ENCODE data around the gene BRMS1L. TPM values are rescaled to one million over a fixed set of nuclear protein-coding genes. Genes with fewer than 3 reads are reported as not detected.

Gene BRMS1L
- polyA plus RNA-seq, 2 of the 4 experiments (the other 2 are of a cell fraction), result 17.0 to 18.1 TPM

DNA sequence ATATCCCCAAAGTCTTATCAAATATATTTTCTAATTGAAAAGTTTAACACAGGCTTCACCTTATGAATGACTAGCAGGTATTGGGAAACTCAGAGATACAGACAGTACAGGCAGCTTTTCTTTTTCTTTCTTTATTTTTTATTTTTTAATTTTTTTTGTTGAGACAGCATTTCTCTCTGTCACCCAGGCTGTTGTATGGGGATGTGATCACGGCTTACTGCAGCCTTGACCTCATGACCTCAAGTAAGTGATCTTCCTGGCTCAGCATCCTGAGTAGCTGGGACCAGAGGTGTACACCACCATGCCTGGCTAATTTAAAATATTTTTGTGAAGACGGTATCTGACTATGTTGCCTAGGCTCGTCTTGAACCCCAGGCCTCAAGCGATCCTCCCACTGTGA, 85.0 kb downstream of the BRMS1L start:
- no peak overlapping the region for H3K27ac ChIP-seq
- ATAC-seq (no peak), FAIRE-seq (no peak), DNase-seq (ENCODE audit: low read depth in 1 of 2, low spot score in 1 of 2) (no peak)
- H3K4me3 ChIP-seq, result no peak overlapping the region
- ChIA-PET CTCF (no interaction called here), POLR2A (no interaction called here)
- H3K9me3 ChIP-seq, result no peaks in the 10 kb centered on the region
- WGBS (ENCODE audit: missing lambda C conversion rate), result 66% methylated on average over 4 of the region's 4 CpGs
- no peaks in the 10 kb centered on the region for H3K4me1 ChIP-seq
- peak; percentile 44 for TF ChIP-seq MAFK (IDR thresholded peaks at IDR 0.05; ENCODE audit: partially characterized antibody)
- 0 out of 2 replicates have a peak, but pooled peaks have one; percentile 9 for TF ChIP-seq POLR2A (IDR thresholded peaks at IDR 0.05; ENCODE audit: low read length)
- no peak for TF ChIP-seq NFE2L2 (conservative IDR thresholded peaks at IDR 0.05; ENCODE audit: low read length)
- no peak overlapping the region for H3K4me2 ChIP-seq

GRCh38 chr14:35915185-35915584, 89.0 kb downstream of the BRMS1L start:
- ChIA-PET POLR2A (no interaction called here), CTCF (no interaction called here)
- H3K9me3 ChIP-seq, result 0 out of 3 replicates have a peak, but pooled peaks cover 4% of the 10 kb centered on the region
- FAIRE-seq (no peak), DNase-seq (ENCODE audit: low read depth in 1 of 2, low spot score in 1 of 2) (no peak), ATAC-seq (no peak)
- WGBS (ENCODE audit: missing lambda C conversion rate), result 61% methylated on average over 4 of the region's 4 CpGs
- H3K27ac ChIP-seq, result no peak overlapping the region
- no peaks in the 10 kb centered on the region for H3K4me1 ChIP-seq
- no peak for TF ChIP-seq SREBF2 (IDR thresholded peaks at IDR 0.05)
- no peak for TF ChIP-seq NPAS2 (CRISPR knock-in tag; IDR thresholded peaks at IDR 0.05; ENCODE audit: borderline replicate concordance)
- TF ChIP-seq, protein P1, sequence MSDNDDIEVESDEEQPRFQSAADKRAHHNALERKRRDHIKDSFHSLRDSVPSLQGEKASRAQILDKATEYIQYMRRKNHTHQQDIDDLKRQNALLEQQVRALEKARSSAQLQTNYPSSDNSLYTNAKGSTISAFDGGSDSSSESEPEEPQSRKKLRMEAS (IDR thresholded peaks at IDR 0.05), result no peak
- no peak for TF ChIP-seq HEYL (CRISPR knock-in tag; IDR thresholded peaks at IDR 0.05)
- no peak overlapping the region for H3K4me2 ChIP-seq
- H3K4me3 ChIP-seq, result no peak overlapping the region

DNA sequence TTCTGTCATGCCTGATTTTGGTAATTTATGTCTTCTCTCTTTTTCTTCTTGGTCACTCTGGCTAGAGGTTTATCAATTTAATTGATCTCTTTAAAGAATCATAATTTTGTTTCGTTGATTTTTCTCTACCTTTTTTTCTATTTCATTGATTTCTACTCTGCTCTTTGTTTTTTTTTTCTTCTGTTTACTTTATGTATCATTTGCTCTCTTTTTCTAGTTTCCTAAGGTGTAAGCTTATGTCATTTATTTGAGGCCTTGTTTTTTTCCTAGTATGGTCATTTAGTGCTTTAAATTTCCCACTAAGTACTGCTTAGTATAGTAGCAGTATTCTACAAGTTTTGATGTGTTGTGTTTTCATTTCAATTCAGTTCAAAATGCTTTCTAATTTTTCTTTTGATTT, 89.6 kb downstream of the BRMS1L start:
- ATAC-seq (no peak), DNase-seq (ENCODE audit: low read depth in 1 of 2, low spot score in 1 of 2) (no peak), FAIRE-seq (peak; percentile 77)
- Histone ChIP-seq H3K9me3 (0 out of 3 replicates have a peak, but pooled peaks cover 4% of the 10 kb centered on the region), H3K4me2 (no peak overlapping the region), H3K4me1 (no peaks in the 10 kb centered on the region), H3K4me3 (no peak overlapping the region), H3K27ac (no peak overlapping the region)
- TF ChIP-seq EHMT2 (IDR thresholded peaks at IDR 0.05; ENCODE audit: low read depth) (no peak), RNF2 (IDR thresholded peaks at IDR 0.05; ENCODE audit: borderline replicate concordance, low read depth) (no peak), MAZ (IDR thresholded peaks at IDR 0.05; ENCODE audit: borderline replicate concordance, low read depth, low read length) (no peak), PHF8 (IDR thresholded peaks at IDR 0.05; ENCODE audit: borderline replicate concordance, low read depth) (no peak), CHD2 (IDR thresholded peaks at IDR 0.05; ENCODE audit: low read length, partially characterized antibody) (no peak), HDAC2 (IDR thresholded peaks at IDR 0.05) (no peak), PBX3 (IDR thresholded peaks at IDR 0.05) (no peak), FOSB (CRISPR knock-in tag; IDR thresholded peaks at IDR 0.05) (no peak), ZFP36 (IDR thresholded peaks at IDR 0.05; ENCODE audit: borderline replicate concordance, partially characterized antibody) (no peak), HOXB13 (CRISPR knock-in tag; IDR thresholded peaks at IDR 0.05; ENCODE audit: low read depth) (no peak), MYC (IDR thresholded peaks at IDR 0.05; ENCODE audit: borderline replicate concordance, low read length) (no peak), HEYL (CRISPR knock-in tag; IDR thresholded peaks at IDR 0.05) (no peak), E2F6 (IDR thresholded peaks at IDR 0.05; ENCODE audit: borderline replicate concordance, low read depth) (no peak), CBX2 (IDR thresholded peaks at IDR 0.05; ENCODE audit: borderline replicate concordance, low read depth) (no peak), ATOH8 (CRISPR knock-in tag; IDR thresholded peaks at IDR 0.05; ENCODE audit: low read depth) (no peak)
- TF ChIP-seq, protein P1 (IDR thresholded peaks at IDR 0.05), result no peak
- ChIA-PET CTCF (no interaction called here), POLR2A (no interaction called here)
- WGBS (ENCODE audit: missing lambda C conversion rate), result 0% methylated on average over 1 of the region's 1 CpG

Other genes starting within 250 kb of the BRMS1L start
- 17.1 and 17.7 TPM in 2 replicates for gene RALGAPA1, start 17.0 kb upstream of the BRMS1L start, polyA plus RNA-seq (2011; rRNA removed)
- 7.1 to 8.2 TPM (median 8.0 TPM) in 3 replicates for gene RALGAPA1, start 17.0 kb upstream of the BRMS1L start, polyA plus RNA-seq (2017; fragmentation: RNase III; extraction: RNeasy Plus Mini Kit Qiagen cat#74134 plus additional on column Dnase treatment)

Data from A549 (cell line).